Heart left ventricle (tissue), 16 donors: ENCODE measurements around the gene TMEM167B. TPM values are rescaled to one million over a fixed set of nuclear protein-coding genes. Genes with fewer than 3 reads are reported as not detected.

Source experiments
- ATAC-seq, 4 donors: fragments of 200-7000 bp; cut with Tn5 transposase; one replicate each; pipeline ENCODE4 v1.9.1; 2020 to 2022; ENCODE audit warnings: moderate library complexity in 4 of 4, mild to moderate bottlenecking in 3 of 4, moderate number of reproducible peaks in 1 of 4
- DNase-seq, 5 donors: peaks; one replicate each; pipeline ENCODE4 v3.0.0-alpha.2; 2020
- H3K27ac ChIP-seq, 12 donors: fragments of 200-600 bp; sonication (generic) in 4 of 12; one replicate each; pipeline versions ENCODE4 v1.5.0 to v1.8.0; 2016 to 2022; ENCODE audit warnings: mild to moderate bottlenecking in 2 of 12
- H3K27me3 ChIP-seq, 9 donors: fragments of 200-600 bp; sonication (generic) in 2 of 9; one replicate each; pipeline versions ENCODE4 v1.5.1 to v1.8.0; 2016 to 2022; ENCODE audit warnings: mild to moderate bottlenecking in 3 of 9
- H3K36me3 ChIP-seq, 9 donors: fragments of 200-600 bp; sonication (generic) in 2 of 9; one replicate each; pipeline versions ENCODE4 v1.5.0 to v1.8.0; 2018 to 2022; ENCODE audit warnings: mild to moderate bottlenecking in 2 of 9
- H3K4me1 ChIP-seq, 12 donors: fragments of 200-600 bp; sonication (generic) in 4 of 12; one replicate each; pipeline versions ENCODE4 v1.5.0 to v1.8.0; 2016 to 2022; ENCODE audit warnings: mild to moderate bottlenecking in 3 of 12
- H3K4me3 ChIP-seq, 12 donors: fragments of 200-600 bp; sonication (generic) in 4 of 12; one replicate each; pipeline versions ENCODE4 v1.5.0 to v1.8.0; 2017 to 2022; ENCODE audit warnings: mild to moderate bottlenecking in 9 of 12, moderate library complexity in 4 of 12
- H3K9me3 ChIP-seq, 12 donors: fragments of 200-600 bp; sonication (generic) in 4 of 12; one replicate each; pipeline versions ENCODE4 v1.5.0 to v1.8.0; 2016 to 2022; ENCODE audit warnings: mild to moderate bottlenecking in 1 of 12
- CTCF ChIP-seq, 12 donors: fragments of 200-600 bp; sonication (generic) in 4 of 12; IDR thresholded peaks; one replicate each; pipeline versions ENCODE4 v1.5.0 to v1.8.0; 2018 to 2022; ENCODE audit warnings: antibody characterized with exemption in 12 of 12, mild to moderate bottlenecking in 5 of 12
- POLR2A ChIP-seq, 2 donors: fragments of 450-650 bp; IDR thresholded peaks; one replicate each; pipeline ENCODE4 v1.6.1; 2017; ENCODE audit warnings: antibody characterized with exemption in 2 of 2, mild to moderate bottlenecking in 2 of 2, moderate library complexity in 2 of 2
- WGBS, 4 donors: extraction: QIAGEN DNeasy Blood & Tissue Kit in 2 of 4; methylation state at CpG; one replicate each; pipeline versions ENCODE4 v1.1.5 to v1.1.7; 2013 to 2018; 5-methylcytosine and 5-hydroxymethylcytosine counted together
- intact Hi-C, 10 donors: fragments of 100-400 bp; cut with DNase I; formaldehyde crosslinking; loops; one replicate each; pipeline versions ENCODE4 v1.11.1 to v1.14.2; 2022
- polyA plus RNA-seq, 2 donors: library from polyadenylated mRNA; stranded (reverse); fragments of 200-250 nt; gene quantifications; one replicate each; pipeline ENCODE4 v1.2.3, GENCODE V29; 2013
- total RNA-seq, 9 donors: library from RNA; depleted of rRNA in 2 of 9; stranded (reverse); fragments of >200 nt in 2 of 9; fragmentation: NEBNext Ultra II Directional in 3 of 9; extraction: Animal tissue kit (Norgen Biotek cat#: 25700) in 3 of 9; gene quantifications; one replicate each; pipeline versions ENCODE4 v1.1.0 to v1.2.4, GENCODE V29; 2016 to 2023
- donor health status: ischemic (EF 13 %, LVEDD 7.1; RV severe dilation, severe dysfunction).
- donor health status: healthy with polysubstance abuse.
- donor health status: DM: no; HTN: yes; CAD: no.
- donor health status: DM: no; HTN: no; CAD: no.
- donor health status: ischemic (EF 25% LVEDD 6.9; RV normal size, moderate dysfunction).
- donor health status: ischemic (EF 25% LVEDD 5.7; RV mildly dilated, moderate dysfunction).
- donor health status: healthy.
- donor health status: DM: yes; HTN: yes; CAD: no.
- donor health status: ischemic (EF 35%, LVEDD 5.7; RV mildly dilated, moderate dysfunction).
- donor health status: nonischemic (EF 11% LVEDD 7.7; RV severe dilation, severe dysfunction).
- donor health status: DM: yes; HTN: yes; CAD: no.
- donor health status: PGD.
- donor health status: ischemic (EF 29% LVEDD 5.4; RV normal size, mild dysfunction).
- donor health status: nonischemic (EF 23%, LVEDD 6.1; RV moderate dilation, normal function).

Gene TMEM167B
- total and polyA plus RNA-seq, 11 donors, result 10.8 to 52.9 (median 27.3) TPM

GRCh38 chr1:109045595-109045994 lies 45.0 kb upstream of the TMEM167B start:
- Histone ChIP-seq H3K4me3 (no peak overlapping the region), H3K27ac (no peak overlapping the region), H3K36me3 (peaks cover 0 to 3% (median 0%) of the 10 kb centered on the region in 9 donors), H3K9me3 (no peaks in the 10 kb centered on the region), H3K4me1 (peaks cover 0 to 13% (median 3%) of the 10 kb centered on the region in 12 donors), H3K27me3 (no peaks in the 10 kb centered on the region)
- ATAC-seq (no peak), DNase-seq (no peak)
- no peak for TF ChIP-seq CTCF (IDR thresholded peaks at IDR 0.05)
- TF ChIP-seq POLR2A (IDR thresholded peaks at IDR 0.05), result no peak
- 60 to 74% (median 66%) methylated on average over 1 of the region's 1 CpG for WGBS, 4 donors
- intact Hi-C loops, result no loop called here

- TF ChIP-seq POLR2A (IDR thresholded peaks at IDR 0.05) (no peak), CTCF (IDR thresholded peaks at IDR 0.05) (no peak)
- DNase-seq (no peak), ATAC-seq (no peak)
- Histone ChIP-seq H3K27ac (no peak overlapping the region), H3K4me3 (no peak overlapping the region), H3K27me3 (no peaks in the 10 kb centered on the region), H3K4me1 (peaks cover 0 to 6% (median 0%) of the 10 kb centered on the region in 12 donors), H3K9me3 (no peaks in the 10 kb centered on the region), H3K36me3 (no peaks in the 10 kb centered on the region)
- 76 to 90% (median 84%) methylated on average over 4 of the region's 4 CpGs for WGBS, 4 donors
- intact Hi-C loops, result no loop called here
These were observed 43.9 kb upstream of the TMEM167B start for GRCh38 chr1:109046671-109047070.

GRCh38 chr1:109047339-109047738 lies 43.2 kb upstream of the TMEM167B start:
- no peaks in the 10 kb centered on the region for H3K36me3 ChIP-seq
- TF ChIP-seq CTCF (IDR thresholded peaks at IDR 0.05), result no peak
- TF ChIP-seq POLR2A (IDR thresholded peaks at IDR 0.05), result no peak
- ATAC-seq, result no peak

GRCh38 chr1:109048335-109048734 lies 42.2 kb upstream of the TMEM167B start:
- no peak overlapping the region for H3K27ac ChIP-seq
- TF ChIP-seq POLR2A (IDR thresholded peaks at IDR 0.05) (no peak), CTCF (IDR thresholded peaks at IDR 0.05) (no peak)
- H3K4me1 ChIP-seq, result no peaks in the 10 kb centered on the region
- 26 to 36% (median 28%) methylated on average over 2 of the region's 2 CpGs for whole genome bisulfite sequencing, 4 donors
- ATAC-seq (no peak), DNase-seq (no peak)
- no peaks in the 10 kb centered on the region for H3K36me3 ChIP-seq
- intact Hi-C loops, result no loop called here
- no peaks in the 10 kb centered on the region for H3K27me3 ChIP-seq
- H3K9me3 ChIP-seq, result no peaks in the 10 kb centered on the region
- no peak overlapping the region for H3K4me3 ChIP-seq

More at GRCh38 chr1:109047339-109047738, 43.2 kb upstream of the TMEM167B start:
- 77 to 84% (median 81%) methylated on average over 6 of the region's 6 CpGs for WGBS, 4 donors
- intact Hi-C loops, result no loop called here
- no peaks in the 10 kb centered on the region for H3K9me3 ChIP-seq
- no peak for DNase-seq
- H3K27ac ChIP-seq, result no peak overlapping the region
- no peak overlapping the region for H3K4me3 ChIP-seq
- H3K4me1 ChIP-seq, result peaks cover 0 to 6% (median 0%) of the 10 kb centered on the region in 12 donors
- no peaks in the 10 kb centered on the region for H3K27me3 ChIP-seq
